ENCODE data around the gene MAP3K2. TPM values are rescaled to one million over a fixed set of nuclear protein-coding genes. Genes with fewer than 3 reads are reported as not detected.
A peak's percentile ranks its signal among the peaks of the same experiment; 100 is the strongest.

Gene MAP3K2
- total and polyA plus RNA-seq, 10 of the 15 experiments (the other 5 are each of a cell fraction or from before 2014, with no cell fraction given): 2.7 to 39.6 (median 16.1) TPM

DNA sequence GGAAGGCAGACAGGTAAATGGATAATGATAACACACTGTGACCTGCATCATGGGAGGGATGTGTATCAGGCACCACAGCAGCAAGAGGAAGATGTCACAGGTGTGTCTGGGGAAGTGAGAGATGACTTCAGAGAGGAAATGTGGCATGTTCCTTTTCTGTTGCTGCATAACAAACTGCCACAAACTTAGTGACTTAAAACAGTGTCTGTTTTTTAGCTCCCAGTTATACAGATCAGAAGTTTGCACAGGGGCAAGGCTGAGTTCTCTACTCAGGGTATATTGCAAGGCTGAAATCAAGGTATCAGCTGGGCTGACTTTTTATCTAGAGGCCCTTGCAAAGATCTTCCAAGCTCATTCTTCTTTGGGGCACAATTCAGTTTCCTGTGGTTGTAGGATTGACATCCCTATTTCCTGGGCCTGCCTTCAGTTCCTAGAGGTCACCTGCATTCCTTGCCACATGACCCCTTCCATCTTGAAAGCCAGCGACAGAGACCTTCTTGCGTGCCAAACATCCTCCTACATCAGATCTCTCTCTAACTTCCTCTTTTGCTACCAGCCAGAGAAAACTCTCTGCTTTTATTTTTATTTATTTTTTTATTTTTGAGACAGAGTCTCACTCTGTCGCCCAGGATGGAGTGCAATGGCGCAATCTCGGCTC is 2.1 kb upstream of the MAP3K2 start (continued):
- no peak for TF ChIP-seq FOXM1 (IDR thresholded peaks at IDR 0.05; ENCODE audit: low read depth, low read length)
- TF ChIP-seq MTA2 (IDR thresholded peaks at IDR 0.05; ENCODE audit: low read depth): 0 out of 2 replicates have a peak, but pooled peaks have one; percentile 22
- TF ChIP-seq TARDBP (IDR thresholded peaks at IDR 0.05; ENCODE audit: borderline replicate concordance): no peak
- no peak for TF ChIP-seq NRF1 (conservative IDR thresholded peaks at IDR 0.05; ENCODE audit: low read depth, low read length)
- TF ChIP-seq, protein P1, sequence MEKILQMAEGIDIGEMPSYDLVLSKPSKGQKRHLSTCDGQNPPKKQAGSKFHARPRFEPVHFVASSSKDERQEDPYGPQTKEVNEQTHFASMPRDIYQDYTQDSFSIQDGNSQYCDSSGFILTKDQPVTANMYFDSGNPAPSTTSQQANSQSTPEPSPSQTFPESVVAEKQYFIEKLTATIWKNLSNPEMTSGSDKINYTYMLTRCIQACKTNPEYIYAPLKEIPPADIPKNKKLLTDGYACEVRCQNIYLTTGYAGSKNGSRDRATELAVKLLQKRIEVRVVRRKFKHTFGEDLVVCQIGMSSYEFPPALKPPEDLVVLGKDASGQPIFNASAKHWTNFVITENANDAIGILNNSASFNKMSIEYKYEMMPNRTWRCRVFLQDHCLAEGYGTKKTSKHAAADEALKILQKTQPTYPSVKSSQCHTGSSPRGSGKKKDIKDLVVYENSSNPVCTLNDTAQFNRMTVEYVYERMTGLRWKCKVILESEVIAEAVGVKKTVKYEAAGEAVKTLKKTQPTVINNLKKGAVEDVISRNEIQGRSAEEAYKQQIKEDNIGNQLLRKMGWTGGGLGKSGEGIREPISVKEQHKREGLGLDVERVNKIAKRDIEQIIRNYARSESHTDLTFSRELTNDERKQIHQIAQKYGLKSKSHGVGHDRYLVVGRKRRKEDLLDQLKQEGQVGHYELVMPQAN (conservative IDR thresholded peaks at IDR 0.05): no peak
- TF ChIP-seq PML (IDR thresholded peaks at IDR 0.05; ENCODE audit: low read length): peak; percentile 58; the same call in 1 of the 2 replicates
- peak in 1 of 2 experiments; percentile 24; a peak in 1 of 4 replicates for TF ChIP-seq BHLHE40 (IDR thresholded peaks at IDR 0.05; ENCODE audit: borderline replicate concordance in 1 of 2, low read depth in 2 of 2, low read length in 1 of 2)
- TF ChIP-seq FOS (IDR thresholded peaks at IDR 0.05; ENCODE audit: borderline replicate concordance, extremely low read depth, insufficient read length): no peak
- TF ChIP-seq JUNB (IDR thresholded peaks at IDR 0.05): peak; percentile 59
- TF ChIP-seq SMC3 (IDR thresholded peaks at IDR 0.05; ENCODE audit: borderline replicate concordance, low read length): no peak
- no peak for TF ChIP-seq BMI1 (IDR thresholded peaks at IDR 0.05; ENCODE audit: borderline replicate concordance)
- TF ChIP-seq CHD4 (IDR thresholded peaks at IDR 0.05): no peak
- TF ChIP-seq HDGF (IDR thresholded peaks at IDR 0.05): no peak
- peak; percentile 51; the same call in 1 of the 2 replicates for TF ChIP-seq SMARCA5 (IDR thresholded peaks at IDR 0.05)
- TF ChIP-seq CBX5 (IDR thresholded peaks at IDR 0.05; ENCODE audit: low read depth): 0 out of 2 replicates have a peak, but pooled peaks have one; percentile 60
- no peak for TF ChIP-seq TAF1 (IDR thresholded peaks at IDR 0.05; ENCODE audit: borderline replicate concordance, low read depth, low read length)
- TF ChIP-seq TCF12 (IDR thresholded peaks at IDR 0.05; ENCODE audit: low read depth, low read length): peak; percentile 80; the same call in 1 of the 2 replicates
- peak; percentile 48 for TF ChIP-seq IKZF1 (conservative IDR thresholded peaks at IDR 0.05)
- TF ChIP-seq, protein P2, sequence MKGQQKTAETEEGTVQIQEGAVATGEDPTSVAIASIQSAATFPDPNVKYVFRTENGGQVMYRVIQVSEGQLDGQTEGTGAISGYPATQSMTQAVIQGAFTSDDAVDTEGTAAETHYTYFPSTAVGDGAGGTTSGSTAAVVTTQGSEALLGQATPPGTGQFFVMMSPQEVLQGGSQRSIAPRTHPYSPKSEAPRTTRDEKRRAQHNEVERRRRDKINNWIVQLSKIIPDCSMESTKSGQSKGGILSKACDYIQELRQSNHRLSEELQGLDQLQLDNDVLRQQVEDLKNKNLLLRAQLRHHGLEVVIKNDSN (IDR thresholded peaks at IDR 0.05; ENCODE audit: borderline replicate concordance, extremely low read length, insufficient read depth, low read depth, low read length): peak; percentile 42
- peak; percentile 80 for TF ChIP-seq YY1 (IDR thresholded peaks at IDR 0.05; ENCODE audit: low read depth, low read length)
- peak; percentile 77 for TF ChIP-seq ATF7 (IDR thresholded peaks at IDR 0.05; ENCODE audit: low read depth)
- TF ChIP-seq RAD51 (IDR thresholded peaks at IDR 0.05): peak; percentile 89
- no peak for TF ChIP-seq GATAD2B (conservative IDR thresholded peaks at IDR 0.05; ENCODE audit: low read depth)
- no peak for TF ChIP-seq PAX8 (IDR thresholded peaks at IDR 0.05)
- peak; percentile 42; the same call in 1 of the 2 replicates for TF ChIP-seq NR2F1 (conservative IDR thresholded peaks at IDR 0.05)
- TF ChIP-seq CREB1 (IDR thresholded peaks at IDR 0.05; ENCODE audit: low read depth): peak; percentile 94
- peak; percentile 83 for TF ChIP-seq TCF3 (IDR thresholded peaks at IDR 0.05; ENCODE audit: borderline replicate concordance, insufficient read depth, low read depth, low read length)
- TF ChIP-seq EGR1 (IDR thresholded peaks at IDR 0.05; ENCODE audit: borderline replicate concordance in 1 of 2, low read depth in 2 of 2, low read length in 2 of 2): 0 out of 3 replicates have a peak, but pooled peaks of 1 of the 2 experiments have one; percentile 9
